Breast epithelium (tissue), 3 donors: Measurements from ENCODE around the gene SPATS2.

Experiments
- CTCF ChIP-seq, 3 donors: fragments of 450-650 bp; IDR thresholded peaks; one replicate each; pipeline ENCODE4 v1.5.1; 2016 to 2017; ENCODE audit warnings: antibody characterized with exemption in 3 of 3, mild to moderate bottlenecking in 3 of 3, moderate library complexity in 3 of 3
- POLR2A ChIP-seq: fragments of 450-650 bp; IDR thresholded peaks from one replicate; pipeline ENCODE4 v1.6.1; 2016; ENCODE audit warnings: antibody characterized with exemption, mild to moderate bottlenecking, moderate library complexity
- POLR2AphosphoS5 ChIP-seq, 3 donors: sonication (generic); formaldehyde crosslinking; IDR thresholded peaks; one replicate each; pipeline ENCODE4 v1.6.1; 2017; ENCODE audit warnings: antibody characterized with exemption in 3 of 3

GRCh38 chr12:49364989-49365388 is 2.3 kb upstream of the SPATS2 start:
- TF ChIP-seq POLR2AphosphoS5 (IDR thresholded peaks at IDR 0.05) (no peak), CTCF (IDR thresholded peaks at IDR 0.05) (no peak), POLR2A (no peak)
